Measurements from ENCODE around the gene MYO5A.
"Not testable (repeated sequence)": the region's sequence is repeated elsewhere in the genome, so short reads cannot be mapped to it uniquely, and the experiment has no call there.

MYO5A gene

GRCh38 chr15:52301265-52301847, 227.3 kb downstream of the MYO5A start:
- in situ Hi-C loops (cut with HindIII; ENCODE audit: low sequenced_read_pairs): no loop called here

- in situ Hi-C loops (cut with HindIII; ENCODE audit: low sequenced_read_pairs): no loop called here
Measured at GRCh38 chr15:52295421-52296001, 233.2 kb downstream of the MYO5A start, which contains the start of gene MYO5C. Gene MYO5C (minus strand): TSS chr15:52295804. CDS start chr15:52295636, 168 bp downstream.

- in situ Hi-C loops (cut with HindIII; ENCODE audit: low sequenced_read_pairs): no loop called here
Measured at GRCh38 chr15:52294881-52295420, 233.7 kb downstream of the MYO5A start.

- in situ Hi-C loops (cut with HindIII; ENCODE audit: low sequenced_read_pairs): no loop called here
Measured at GRCh38 chr15:52292780-52293392, 235.8 kb downstream of the MYO5A start.

GRCh38 chr15:52291204-52291603, 237.5 kb downstream of the MYO5A start:
- in situ Hi-C loops (cut with HindIII; ENCODE audit: low sequenced_read_pairs): no loop called here

- in situ Hi-C loops (cut with HindIII; ENCODE audit: low sequenced_read_pairs): no loop called here
Measured at GRCh38 chr15:52290800-52291199, 237.9 kb downstream of the MYO5A start.

GRCh38 chr15:52290329-52290728, 238.4 kb downstream of the MYO5A start:
- in situ Hi-C loops (cut with HindIII; ENCODE audit: low sequenced_read_pairs): no loop called here

GRCh38 chr15:52289629-52290081, 239.0 kb downstream of the MYO5A start:
- in situ Hi-C loops (cut with HindIII; ENCODE audit: low sequenced_read_pairs): no loop called here

- in situ Hi-C loops (cut with HindIII; ENCODE audit: low sequenced_read_pairs): no loop called here
Measured at GRCh38 chr15:52288986-52289385, 239.7 kb downstream of the MYO5A start.

- in situ Hi-C loops (cut with HindIII; ENCODE audit: low sequenced_read_pairs): no loop called here
Measured at GRCh38 chr15:52288051-52288942, 240.4 kb downstream of the MYO5A start.

GRCh38 chr15:52287114-52287513, 241.6 kb downstream of the MYO5A start:
- in situ Hi-C loops (cut with HindIII; ENCODE audit: low sequenced_read_pairs): no loop called here

GRCh38 chr15:52285941-52286340, 242.7 kb downstream of the MYO5A start:
- in situ Hi-C loops (cut with HindIII; ENCODE audit: low sequenced_read_pairs): not testable (repeated sequence)

GRCh38 chr15:52284164-52284563, 244.5 kb downstream of the MYO5A start:
- in situ Hi-C loops (cut with HindIII; ENCODE audit: low sequenced_read_pairs): no loop called here

- in situ Hi-C loops (cut with HindIII; ENCODE audit: low sequenced_read_pairs): no loop called here
Measured at GRCh38 chr15:52283281-52283680, 245.4 kb downstream of the MYO5A start.

- in situ Hi-C loops (cut with HindIII; ENCODE audit: low sequenced_read_pairs): no loop called here
Measured at GRCh38 chr15:52282418-52282817, 246.3 kb downstream of the MYO5A start.

- in situ Hi-C loops (cut with HindIII; ENCODE audit: low sequenced_read_pairs): no loop called here
Measured at GRCh38 chr15:52281085-52282035, 247.3 kb downstream of the MYO5A start.

GRCh38 chr15:52280326-52281084, 248.2 kb downstream of the MYO5A start:
- in situ Hi-C loops (cut with HindIII; ENCODE audit: low sequenced_read_pairs): no loop called here

GRCh38 chr15:52278636-52279367, 249.9 kb downstream of the MYO5A start:
- in situ Hi-C loops (cut with HindIII; ENCODE audit: low sequenced_read_pairs): loop anchor here (10.0 kb wide), 1 partner anchor 216 kb away; no protein-coding TSS in a partner anchor

Measured in DLD1 (cell line).